K562 (cell line): Measurements from ENCODE around the gene MOSPD3. TPM values are rescaled to one million over a fixed set of nuclear protein-coding genes. Genes with fewer than 3 reads are reported as not detected.
A peak's percentile ranks its signal among the peaks of the same experiment; 100 is the strongest.

ENCODE experiments used
- ARHGAP35 ChIP-seq: fragments of 450-650 bp; IDR thresholded peaks from 2 replicates; pipeline ENCODE4 v1.6.1; 2018; ENCODE audit not compliant: partially characterized antibody
- CREBBP ChIP-seq: IDR thresholded peaks from one replicate; pipeline ENCODE4 v1.6.1; 2012; ENCODE audit warnings: low read depth, mild to moderate bottlenecking, control low read depth, inconsistent platforms, low read length
- FOXM1 ChIP-seq, 2 experiments: fragments of 450-650 bp in 1 of 2; sonication (generic) in 1 of 2; formaldehyde crosslinking in 1 of 2; IDR thresholded peaks; 2 replicates each; pipeline versions ENCODE4 v1.6.1 to v1.9.0; 2017 to 2022; ENCODE audit warnings: low read depth in 2 of 2, mild to moderate bottlenecking in 2 of 2, missing genetic modification reagents in 1 of 2, moderate library complexity in 1 of 2
- GTF2A2 ChIP-seq: IDR thresholded peaks from 2 replicates; pipeline ENCODE4 v1.6.1; 2016; ENCODE audit warnings: mild to moderate bottlenecking, missing genetic modification characterization, missing compliant biosample characterization
- HDAC2 ChIP-seq: fragments of 450-650 bp; IDR thresholded peaks from 2 replicates; pipeline ENCODE4 v1.6.1; 2016; ENCODE audit warnings: mild to moderate bottlenecking
- HDAC8 ChIP-seq: fragments of 450-650 bp; IDR thresholded peaks from 2 replicates; pipeline ENCODE4 v1.6.1; 2016; ENCODE audit warnings: mild to moderate bottlenecking, missing genetic modification characterization, moderate library complexity, missing compliant biosample characterization
- HLTF ChIP-seq: fragments of 450-650 bp; IDR thresholded peaks from 2 replicates; pipeline ENCODE4 v1.6.1; 2016
- HMGN3 ChIP-seq: IDR thresholded peaks from 2 replicates; pipeline ENCODE4 v1.6.1; 2011; ENCODE audit warnings: borderline replicate concordance, low read depth, mild to moderate bottlenecking, mixed read lengths, low read length; ENCODE audit not compliant: insufficient read length; ENCODE audit errors: extremely low read depth
- KDM5B ChIP-seq: fragments of 200-600 bp; sonication (generic); IDR thresholded peaks from 2 replicates; pipeline ENCODE4 v1.6.1; 2012; ENCODE audit warnings: low read depth, mild to moderate bottlenecking, moderate library complexity, low read length, control low read depth, inconsistent platforms; ENCODE audit not compliant: insufficient replicate concordance
- LCOR ChIP-seq: sonication (generic); formaldehyde crosslinking; IDR thresholded peaks from 2 replicates; pipeline ENCODE4 v1.8.0; 2022; ENCODE audit warnings: mild to moderate bottlenecking, missing genetic modification reagents
- MYBL2 ChIP-seq, 2 experiments: fragments of 450-650 bp in 1 of 2; sonication (generic) in 1 of 2; formaldehyde crosslinking in 1 of 2; IDR thresholded peaks; 2 replicates each; pipeline versions ENCODE4 v1.6.1 to v1.8.1; 2017 to 2022; ENCODE audit warnings: borderline replicate concordance in 1 of 2, inconsistent platforms in 1 of 2, low read depth in 1 of 2, mild to moderate bottlenecking in 1 of 2, missing genetic modification reagents in 1 of 2, moderate library complexity in 1 of 2
- PHB ChIP-seq: fragments of 250-450 bp; sonication (Bioruptor Pico); IDR thresholded peaks from 2 replicates; pipeline ENCODE4 v1.5.0; 2021
- SRSF1 ChIP-seq: fragments of 200-400 bp; formaldehyde crosslinking; IDR thresholded peaks from 2 replicates; pipeline ENCODE4 v1.6.1; 2017; ENCODE audit warnings: mild to moderate bottlenecking, low read depth, low read length, moderate library complexity
- TBL1XR1 ChIP-seq, 2 experiments: IDR thresholded peaks; 2 replicates each; pipeline ENCODE4 v1.6.1; 2012; ENCODE audit warnings: improper control_type of control experiment in 2 of 2, low read length in 2 of 2, mild to moderate bottlenecking in 1 of 2
- ZKSCAN3 ChIP-seq: fragments of 250-450 bp; sonication (Bioruptor Pico); IDR thresholded peaks from 2 replicates; pipeline ENCODE4 v1.4.0; 2020
- polyA plus RNA-seq, 8 experiments: library from polyadenylated mRNA; depleted of rRNA in 4 of 8; stranded (reverse) in 5 of 8; unstranded in 3 of 8; fragments of >200 nt; fragmentation: Nextera tagmentation in 2 of 8; fragmentation: Illumina TruSeq in 1 of 8; extraction: Ambion mirVana in 2 of 8; extraction: Trizol in 1 of 8; gene quantifications; 2 replicates each; pipeline versions ENCODE4 v1.2.1 to v1.2.3, GENCODE V29; 2011 to 2014; ENCODE audit warnings: inconsistent platforms in 1 of 8, missing spikeins in 1 of 8
- total RNA-seq, 7 experiments: library from RNA; depleted of rRNA in 6 of 7; stranded (reverse); fragments of >200 nt in 6 of 7; fragmentation: Illumina TruSeq in 2 of 7; extraction: Trizol in 2 of 7; gene quantifications; 2 replicates each; pipeline versions ENCODE4 v1.2.1 to v1.2.3, GENCODE V29; 2011 to 2021; ENCODE audit warnings: low replicate concordance in 1 of 7
- TF ChIP-seq, protein P1 (sequence below): fragments of 150-350 bp; conservative IDR thresholded peaks from 2 replicates; pipeline ENCODE4 v1.6.1; 2014; ENCODE audit warnings: low read length
- TF ChIP-seq, protein P2 (sequence below): sonication (generic); formaldehyde crosslinking; IDR thresholded peaks from 2 replicates; pipeline ENCODE4 v1.8.1; 2022; ENCODE audit warnings: missing genetic modification reagents
- TF ChIP-seq, protein P3 (sequence below), 2 experiments: fragments of 450-650 bp; IDR thresholded peaks; 2 replicates each; pipeline ENCODE4 v1.6.1; 2016

MOSPD3 gene
- total and polyA plus RNA-seq, 9 of the 15 experiments (the other 6 are each of a cell fraction or from before 2014, with no cell fraction given), result 1.4 to 32.1 (median 7.3) TPM

DNA sequence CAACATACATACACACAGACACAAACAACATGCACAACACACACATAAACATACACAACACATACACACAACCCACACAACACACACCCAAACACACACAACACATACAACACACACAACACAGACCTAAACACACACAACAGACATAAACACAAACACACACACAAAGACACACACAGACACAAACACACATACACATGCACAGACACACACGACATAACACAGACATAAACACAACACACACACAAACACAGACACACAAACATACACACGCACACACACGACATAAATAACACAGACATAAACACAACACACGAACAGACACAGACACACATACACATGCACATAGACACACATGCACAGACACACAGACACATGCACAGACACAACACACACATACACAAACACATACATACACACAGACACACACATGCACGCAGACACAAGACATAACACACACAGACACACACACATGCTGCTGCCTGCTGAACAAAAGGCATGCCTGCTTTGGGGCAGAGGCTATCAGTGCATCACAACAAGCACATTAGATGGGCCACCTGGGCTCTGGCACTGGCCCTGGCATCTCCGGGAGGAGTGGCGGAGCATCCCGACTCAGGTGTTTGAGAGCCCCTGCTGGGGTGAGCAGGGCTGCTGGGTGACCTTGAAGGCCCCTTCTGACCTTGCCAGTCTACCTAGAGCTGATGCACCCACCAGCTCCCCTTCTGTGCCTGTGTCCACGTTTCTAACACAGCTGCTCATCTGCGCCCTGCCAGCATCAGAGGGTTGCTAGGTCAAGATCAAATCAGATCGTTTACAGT lies 31.7 kb upstream of the MOSPD3 start (continued):
- TF ChIP-seq TBL1XR1 (IDR thresholded peaks at IDR 0.05; ENCODE audit: low read length in 2 of 2) (no peak), KDM5B (no peak), HDAC8 (tag) (no peak), SRSF1 (no peak), HMGN3 (no peak), MYBL2 (IDR thresholded peaks at IDR 0.05; ENCODE audit: low read depth) (peak; percentile 53; the same call in 1 of the 2 replicates), MYBL2 (CRISPR knock-in tag; IDR thresholded peaks at IDR 0.05; ENCODE audit: borderline replicate concordance) (no peak), HDAC2 (no peak), HLTF (peak; percentile 74; the same call in 1 of the 2 replicates), LCOR (no peak), ARHGAP35 (peak; percentile 54), PHB (CRISPR knock-in tag) (no peak), FOXM1 (IDR thresholded peaks at IDR 0.05; ENCODE audit: low read depth) (no peak), FOXM1 (CRISPR knock-in tag; IDR thresholded peaks at IDR 0.05; ENCODE audit: low read depth) (no peak), GTF2A2 (no peak), CREBBP (no peak), ZKSCAN3 (CRISPR knock-in tag) (no peak)
- TF ChIP-seq, protein P1, sequence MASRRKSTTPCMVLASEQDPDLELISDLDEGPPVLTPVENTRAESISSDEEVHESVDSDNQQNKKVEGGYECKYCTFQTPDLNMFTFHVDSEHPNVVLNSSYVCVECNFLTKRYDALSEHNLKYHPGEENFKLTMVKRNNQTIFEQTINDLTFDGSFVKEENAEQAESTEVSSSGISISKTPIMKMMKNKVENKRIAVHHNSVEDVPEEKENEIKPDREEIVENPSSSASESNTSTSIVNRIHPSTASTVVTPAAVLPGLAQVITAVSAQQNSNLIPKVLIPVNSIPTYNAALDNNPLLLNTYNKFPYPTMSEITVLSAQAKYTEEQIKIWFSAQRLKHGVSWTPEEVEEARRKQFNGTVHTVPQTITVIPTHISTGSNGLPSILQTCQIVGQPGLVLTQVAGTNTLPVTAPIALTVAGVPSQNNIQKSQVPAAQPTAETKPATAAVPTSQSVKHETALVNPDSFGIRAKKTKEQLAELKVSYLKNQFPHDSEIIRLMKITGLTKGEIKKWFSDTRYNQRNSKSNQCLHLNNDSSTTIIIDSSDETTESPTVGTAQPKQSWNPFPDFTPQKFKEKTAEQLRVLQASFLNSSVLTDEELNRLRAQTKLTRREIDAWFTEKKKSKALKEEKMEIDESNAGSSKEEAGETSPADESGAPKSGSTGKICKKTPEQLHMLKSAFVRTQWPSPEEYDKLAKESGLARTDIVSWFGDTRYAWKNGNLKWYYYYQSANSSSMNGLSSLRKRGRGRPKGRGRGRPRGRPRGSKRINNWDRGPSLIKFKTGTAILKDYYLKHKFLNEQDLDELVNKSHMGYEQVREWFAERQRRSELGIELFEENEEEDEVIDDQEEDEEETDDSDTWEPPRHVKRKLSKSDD, result no peak
- TF ChIP-seq, protein P2, sequence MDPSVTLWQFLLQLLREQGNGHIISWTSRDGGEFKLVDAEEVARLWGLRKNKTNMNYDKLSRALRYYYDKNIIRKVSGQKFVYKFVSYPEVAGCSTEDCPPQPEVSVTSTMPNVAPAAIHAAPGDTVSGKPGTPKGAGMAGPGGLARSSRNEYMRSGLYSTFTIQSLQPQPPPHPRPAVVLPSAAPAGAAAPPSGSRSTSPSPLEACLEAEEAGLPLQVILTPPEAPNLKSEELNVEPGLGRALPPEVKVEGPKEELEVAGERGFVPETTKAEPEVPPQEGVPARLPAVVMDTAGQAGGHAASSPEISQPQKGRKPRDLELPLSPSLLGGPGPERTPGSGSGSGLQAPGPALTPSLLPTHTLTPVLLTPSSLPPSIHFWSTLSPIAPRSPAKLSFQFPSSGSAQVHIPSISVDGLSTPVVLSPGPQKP (CRISPR knock-in tag), result no peak
- TF ChIP-seq, protein P3, sequence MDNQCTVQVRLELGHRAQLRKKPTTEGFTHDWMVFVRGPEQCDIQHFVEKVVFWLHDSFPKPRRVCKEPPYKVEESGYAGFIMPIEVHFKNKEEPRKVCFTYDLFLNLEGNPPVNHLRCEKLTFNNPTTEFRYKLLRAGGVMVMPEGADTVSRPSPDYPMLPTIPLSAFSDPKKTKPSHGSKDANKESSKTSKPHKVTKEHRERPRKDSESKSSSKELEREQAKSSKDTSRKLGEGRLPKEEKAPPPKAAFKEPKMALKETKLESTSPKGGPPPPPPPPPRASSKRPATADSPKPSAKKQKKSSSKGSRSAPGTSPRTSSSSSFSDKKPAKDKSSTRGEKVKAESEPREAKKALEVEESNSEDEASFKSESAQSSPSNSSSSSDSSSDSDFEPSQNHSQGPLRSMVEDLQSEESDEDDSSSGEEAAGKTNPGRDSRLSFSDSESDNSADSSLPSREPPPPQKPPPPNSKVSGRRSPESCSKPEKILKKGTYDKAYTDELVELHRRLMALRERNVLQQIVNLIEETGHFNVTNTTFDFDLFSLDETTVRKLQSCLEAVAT (IDR thresholded peaks at IDR 0.05), result peak; percentile 73 to 85; a peak in 2 of 4 replicates
